ENCODE results near the gene PPP1R26.

Gene PPP1R26

GRCh38 chr9:135461936-135462335 lies 17.6 kb upstream of the PPP1R26 start:
- DNase-seq, result no peak

DNA sequence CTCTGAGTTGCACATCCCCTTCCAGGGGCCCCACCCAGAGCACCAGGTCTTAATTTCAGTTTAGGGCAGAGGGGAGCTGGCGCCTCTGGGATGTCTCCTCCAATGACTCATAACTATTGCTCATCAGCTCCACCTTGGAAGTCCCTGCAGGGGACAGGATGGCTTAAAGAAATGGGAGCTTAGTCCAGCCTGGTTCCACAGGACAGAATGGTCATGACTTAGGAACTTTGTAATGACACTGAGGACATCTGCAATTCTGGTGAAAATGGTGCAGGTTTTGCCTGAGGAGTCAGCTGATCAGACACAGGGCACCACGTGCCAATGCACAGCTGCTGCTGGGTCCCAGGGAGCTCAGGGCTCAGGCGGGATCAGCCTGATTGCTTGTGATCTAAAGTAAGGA lies 16.4 kb upstream of the PPP1R26 start:
- DNase-seq, result no peak

DNA sequence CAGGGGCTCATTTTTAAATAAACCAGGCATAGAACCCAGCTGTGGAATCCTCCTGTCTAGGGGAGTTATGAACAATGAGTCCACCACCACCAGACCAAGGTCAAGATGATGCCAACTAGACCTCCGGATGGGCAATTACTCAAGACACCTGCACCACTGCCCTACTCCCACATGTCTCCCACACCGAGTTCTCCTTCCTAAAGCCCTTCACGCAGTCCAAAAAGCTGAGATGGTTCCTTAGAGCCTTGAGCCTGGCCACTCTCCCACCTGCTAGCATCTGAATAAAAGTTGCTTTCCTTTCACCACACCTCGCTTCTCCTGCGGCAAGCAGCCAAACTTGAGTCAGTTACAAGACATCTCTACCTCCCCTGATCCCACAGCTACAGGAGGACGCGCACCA lies 15.4 kb upstream of the PPP1R26 start:
- no peak for DNase-seq

- DNase-seq, result no peak
Observed at GRCh38 chr9:135468854-135469521, 10.6 kb upstream of the PPP1R26 start.

DNA sequence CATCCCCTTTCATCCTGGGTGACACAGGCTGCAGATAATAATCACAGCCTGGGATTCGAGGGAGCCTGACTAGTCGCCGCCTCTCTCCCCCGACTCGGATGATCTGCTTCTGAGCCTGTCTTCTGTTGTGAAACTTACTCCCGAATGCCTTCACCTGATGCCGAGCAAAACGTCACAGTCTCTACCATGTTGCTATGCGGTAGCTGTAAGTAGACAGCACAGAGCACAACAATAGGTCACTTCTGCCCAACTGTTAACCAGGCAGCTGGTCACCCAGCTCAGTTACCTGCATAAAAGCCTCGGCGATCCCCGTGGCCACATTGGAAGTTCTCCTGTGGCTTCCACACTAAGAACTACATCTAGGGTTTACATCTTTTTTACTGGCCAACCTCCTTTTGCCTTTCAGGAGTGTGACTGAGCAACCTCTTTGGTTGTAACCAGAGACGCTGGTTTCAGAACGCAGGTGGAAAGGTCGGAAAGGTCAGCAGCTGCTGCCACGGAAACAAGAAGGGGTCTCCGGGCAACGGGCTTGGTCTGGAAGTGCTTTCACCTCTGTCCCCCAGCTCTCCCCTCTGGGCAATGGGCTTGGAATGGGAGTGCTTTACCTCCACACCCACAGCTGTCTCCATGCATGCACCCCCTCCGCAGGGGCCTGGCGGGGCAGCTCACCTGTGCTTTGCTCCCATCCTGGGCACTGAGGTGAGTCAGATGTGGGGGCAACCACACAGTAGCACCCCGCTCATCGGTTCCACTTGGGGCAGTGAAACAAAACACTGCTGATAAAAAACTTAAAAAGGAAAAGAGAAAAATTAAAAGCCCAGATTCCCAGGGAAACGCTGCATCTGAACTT lies 7.6 kb upstream of the PPP1R26 start:
- DNase-seq, result peak; percentile 66

- no peak for DNase-seq
Observed at GRCh38 chr9:135473972-135474543, 5.5 kb upstream of the PPP1R26 start.

DNA sequence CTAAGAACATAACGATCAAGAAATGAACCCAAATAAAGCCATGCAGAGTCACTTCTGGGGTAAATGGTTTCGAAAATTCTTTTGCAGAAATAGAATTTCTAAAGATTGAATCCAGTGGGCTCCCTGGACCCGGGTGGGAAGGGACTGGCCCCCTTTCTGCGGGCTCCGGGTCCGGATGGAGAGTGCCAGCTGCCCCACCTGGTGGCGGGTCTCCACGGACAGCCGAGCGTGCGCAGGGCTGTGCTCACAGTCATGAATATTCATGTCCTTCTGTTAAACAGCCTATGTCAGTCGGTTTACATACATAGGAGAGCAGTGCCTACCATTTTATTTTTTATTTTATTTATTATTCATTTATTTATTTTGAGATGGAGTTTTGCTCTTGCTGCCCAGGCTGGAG lies 4.7 kb upstream of the PPP1R26 start:
- DNase-seq, result peak; percentile 35

GRCh38 chr9:135476561-135477355 lies 2.8 kb upstream of the PPP1R26 start:
- no peak for DNase-seq

- DNase-seq, result no peak
Observed at GRCh38 chr9:135478191-135478590, 1.4 kb upstream of the PPP1R26 start.

- peak; percentile 70 for DNase-seq
Observed at GRCh38 chr9:135478829-135479468, 633 bp upstream of the PPP1R26 start.

- DNase-seq, result peak; percentile 77
Observed at GRCh38 chr9:135480071-135480939, 723 bp downstream of the PPP1R26 start.

DNA sequence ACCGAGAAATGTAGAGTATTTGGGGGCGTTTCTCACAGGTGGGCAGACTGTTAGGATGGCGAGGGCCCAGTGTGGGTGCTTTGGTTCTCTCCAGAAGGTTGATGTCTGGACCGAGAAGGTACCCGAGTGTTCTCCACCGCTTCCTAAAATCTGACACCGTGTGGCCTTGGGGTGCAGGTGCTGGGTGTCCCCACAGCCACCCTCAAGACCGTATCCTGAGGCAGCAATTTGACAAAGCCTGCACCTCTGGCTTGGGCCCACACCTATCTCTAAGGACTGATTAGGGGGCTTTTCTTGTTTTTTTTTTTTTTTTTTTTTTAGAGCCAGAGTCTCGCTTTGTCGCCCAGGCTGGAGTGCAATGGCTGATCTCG lies 1.3 kb downstream of the PPP1R26 start:
- DNase-seq, result no peak

- DNase-seq, result no peak
Observed at GRCh38 chr9:135482015-135482754, 2.6 kb downstream of the PPP1R26 start.

- DNase-seq, result no peak
Observed at GRCh38 chr9:135484460-135485277, 5.1 kb downstream of the PPP1R26 start.

DNA sequence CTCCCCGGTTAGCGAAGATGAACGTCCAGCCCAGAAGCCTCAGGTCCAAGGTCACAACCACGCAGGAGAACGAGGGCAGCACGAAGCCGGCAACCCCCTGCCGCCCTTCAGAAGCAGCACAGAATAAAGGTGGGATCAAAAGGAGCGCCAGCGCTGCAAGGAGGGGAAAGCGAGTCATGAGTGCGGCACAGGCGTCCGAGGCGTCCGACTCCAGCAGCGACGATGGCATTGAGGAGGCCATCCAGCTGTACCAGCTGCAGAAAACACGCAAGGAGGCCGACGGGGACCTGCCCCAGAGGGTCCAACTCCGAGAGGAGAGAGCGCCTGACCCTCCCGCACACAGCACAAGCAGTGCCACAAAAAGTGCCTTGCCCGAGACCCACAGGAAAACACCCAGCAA lies 5.8 kb downstream of the PPP1R26 start:
- no peak for DNase-seq

DNA sequence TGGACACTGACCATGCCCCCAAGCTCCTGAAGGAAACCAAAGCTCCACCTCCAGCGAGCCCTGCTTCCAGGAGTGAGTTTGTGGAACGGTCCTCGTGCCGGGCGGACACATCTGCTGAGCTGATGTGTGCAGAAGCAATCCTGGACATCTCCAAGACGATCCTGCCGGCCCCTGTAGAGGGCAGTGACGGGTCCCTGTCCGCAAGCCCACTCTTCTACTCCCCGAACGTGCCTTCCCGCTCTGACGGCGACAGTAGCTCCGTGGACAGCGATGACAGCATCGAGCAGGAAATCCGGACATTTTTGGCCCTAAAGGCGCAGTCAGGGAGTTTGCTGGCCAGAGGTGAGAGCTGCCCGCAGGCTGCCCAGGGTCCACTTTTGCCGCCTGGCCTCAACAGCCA lies 6.2 kb downstream of the PPP1R26 start:
- no peak for DNase-seq

DNA sequence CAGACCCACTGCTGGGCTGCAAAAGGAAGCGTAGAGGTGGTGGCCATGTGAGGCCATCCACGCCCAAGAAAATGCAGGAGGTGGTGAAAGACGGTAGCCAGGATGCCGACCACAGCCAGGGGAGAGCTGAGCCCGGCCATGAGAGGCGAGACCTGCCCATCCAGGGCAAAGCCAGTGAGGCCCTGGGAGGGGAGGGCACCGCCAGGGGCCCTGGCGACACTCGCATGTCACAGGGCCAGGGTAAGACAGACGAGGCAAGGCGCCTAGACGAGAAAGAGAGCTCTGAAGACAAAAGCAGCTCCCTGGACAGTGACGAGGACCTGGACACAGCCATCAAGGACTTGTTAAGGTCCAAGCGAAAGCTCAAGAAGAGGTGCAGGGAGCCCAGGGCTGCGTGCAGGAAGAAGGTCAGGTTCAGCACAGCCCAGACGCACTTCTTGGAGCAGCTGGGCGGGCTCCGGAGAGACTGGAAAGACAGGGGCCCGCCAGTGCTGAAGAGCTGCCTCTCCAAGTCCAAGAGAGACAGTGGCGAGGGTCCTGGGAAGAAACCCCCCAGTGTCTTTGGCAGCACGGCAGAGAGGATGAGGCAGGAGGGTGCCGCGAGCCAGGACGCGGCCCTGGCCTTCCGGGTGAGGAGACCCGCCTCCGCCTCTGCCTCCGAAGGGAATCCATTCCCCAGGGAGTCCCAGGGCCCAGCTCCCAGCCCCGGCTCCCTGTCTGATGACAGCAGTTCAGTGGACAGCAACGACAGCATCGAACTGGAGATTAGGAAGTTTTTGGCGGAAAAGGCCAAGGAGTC lies 6.9 kb downstream of the PPP1R26 start:
- no peak for DNase-seq

- no peak for DNase-seq
Observed at GRCh38 chr9:135487281-135488012, 7.9 kb downstream of the PPP1R26 start.
